Dendritic cell treated with granulocyte-macrophage colony-stimulating factor and Interleukin-4, amounts not matched to agents 40 ng/mL and 50 ng/mL, for 4 days (primary cell): Measurements from ENCODE around the gene ATF6.

Source experiments
- H3K27ac Mint-ChIP-seq: one replicate; pipeline ENCODE4 v1.8.0; 2022; ENCODE audit warnings: mild to moderate bottlenecking, mixed read lengths
- H3K27me3 Mint-ChIP-seq: one replicate; pipeline ENCODE4 v1.8.0; 2022; ENCODE audit warnings: mild to moderate bottlenecking, mixed read lengths
- H3K36me3 Mint-ChIP-seq: one replicate; pipeline ENCODE4 v1.8.0; 2022; ENCODE audit warnings: low read depth, mixed read lengths
- H3K4me1 Mint-ChIP-seq: one replicate; pipeline ENCODE4 v1.8.0; 2022; ENCODE audit warnings: low read depth, mixed read lengths
- H3K4me3 Mint-ChIP-seq: one replicate; pipeline ENCODE4 v1.8.0; 2022; ENCODE audit warnings: mild to moderate bottlenecking, moderate library complexity, mixed read lengths
- H3K9me3 Mint-ChIP-seq: one replicate; pipeline ENCODE4 v1.8.0; 2022; ENCODE audit warnings: mixed read lengths
- intact Hi-C: fragments of 100-400 bp; cut with micrococcal nuclease; formaldehyde crosslinking; loops from one replicate; pipeline ENCODE4 v1.15.0; 2022

ATF6 gene

GRCh38 chr1:161944381-161944780 lies 178.3 kb downstream of the ATF6 start:
- intact Hi-C loops = no loop called here
- peaks cover 7% of the 10 kb centered on the region for H3K4me1 Mint-ChIP-seq
- no peak overlapping the region for H3K27ac Mint-ChIP-seq
- peaks cover 57% of the 10 kb centered on the region for H3K36me3 Mint-ChIP-seq
- H3K27me3 Mint-ChIP-seq = no peaks in the 10 kb centered on the region
- no peaks in the 10 kb centered on the region for H3K9me3 Mint-ChIP-seq
- H3K4me3 Mint-ChIP-seq = no peak overlapping the region

GRCh38 chr1:161945306-161946060 lies 179.4 kb downstream of the ATF6 start:
- intact Hi-C loops = no loop called here
- Mint-ChIP-seq H3K4me3 (no peak overlapping the region), H3K9me3 (no peaks in the 10 kb centered on the region), H3K27ac (no peak overlapping the region), H3K36me3 (peaks cover 57% of the 10 kb centered on the region), H3K4me1 (peaks cover 12% of the 10 kb centered on the region), H3K27me3 (no peaks in the 10 kb centered on the region)

- Mint-ChIP-seq H3K4me3 (no peak overlapping the region), H3K36me3 (peaks cover 52% of the 10 kb centered on the region), H3K27me3 (no peaks in the 10 kb centered on the region), H3K4me1 (peaks cover 15% of the 10 kb centered on the region), H3K27ac (no peak overlapping the region), H3K9me3 (no peaks in the 10 kb centered on the region)
- intact Hi-C loops = no loop called here
These were observed 180.2 kb downstream of the ATF6 start for GRCh38 chr1:161946071-161946987.

- intact Hi-C loops = no loop called here
- Mint-ChIP-seq H3K9me3 (no peaks in the 10 kb centered on the region), H3K4me1 (peaks cover 31% of the 10 kb centered on the region), H3K36me3 (peaks cover 38% of the 10 kb centered on the region), H3K4me3 (no peak overlapping the region), H3K27ac (peak overlapping the region; percentile 17), H3K27me3 (no peaks in the 10 kb centered on the region)
These were observed 182.3 kb downstream of the ATF6 start for GRCh38 chr1:161948435-161948834.

- H3K4me3 Mint-ChIP-seq = no peak overlapping the region
- H3K4me1 Mint-ChIP-seq = peaks cover 42% of the 10 kb centered on the region
- intact Hi-C loops = no loop called here
- H3K36me3 Mint-ChIP-seq = peaks cover 28% of the 10 kb centered on the region
- no peak overlapping the region for H3K27ac Mint-ChIP-seq
- H3K27me3 Mint-ChIP-seq = no peaks in the 10 kb centered on the region
- no peaks in the 10 kb centered on the region for H3K9me3 Mint-ChIP-seq
These were observed 183.4 kb downstream of the ATF6 start for GRCh38 chr1:161949548-161949947.

GRCh38 chr1:161950377-161950776 lies 184.3 kb downstream of the ATF6 start:
- Mint-ChIP-seq H3K27me3 (no peaks in the 10 kb centered on the region), H3K4me3 (no peak overlapping the region), H3K27ac (no peak overlapping the region), H3K4me1 (peaks cover 50% of the 10 kb centered on the region), H3K9me3 (no peaks in the 10 kb centered on the region), H3K36me3 (peaks cover 32% of the 10 kb centered on the region)
- intact Hi-C loops = loop anchor here (5.0 kb wide), 1 partner anchor 72 kb away; the partner anchor contains the start of gene OLFML2B

- intact Hi-C loops = loop anchor here (5.0 kb wide), 1 partner anchor 71 kb away; the partner anchor contains the start of gene OLFML2B
These were observed 185.5 kb downstream of the ATF6 start for GRCh38 chr1:161951646-161952045.

GRCh38 chr1:161952607-161953172 lies 186.6 kb downstream of the ATF6 start:
- Mint-ChIP-seq H3K27me3 (no peaks in the 10 kb centered on the region), H3K4me3 (no peak overlapping the region), H3K9me3 (no peaks in the 10 kb centered on the region), H3K36me3 (peaks cover 16% of the 10 kb centered on the region), H3K4me1 (peaks cover 53% of the 10 kb centered on the region), H3K27ac (peak overlapping the region; percentile 91)
- intact Hi-C loops = loop anchor here (5.0 kb wide), 1 partner anchor 70 kb away; the partner anchor contains the start of gene OLFML2B

More at GRCh38 chr1:161951646-161952045, 185.5 kb downstream of the ATF6 start:
- H3K4me3 Mint-ChIP-seq = no peak overlapping the region
- peaks cover 58% of the 10 kb centered on the region for H3K4me1 Mint-ChIP-seq
- no peaks in the 10 kb centered on the region for H3K27me3 Mint-ChIP-seq
- peak overlapping the region; percentile 91 for H3K27ac Mint-ChIP-seq
- no peaks in the 10 kb centered on the region for H3K9me3 Mint-ChIP-seq
- peaks cover 22% of the 10 kb centered on the region for H3K36me3 Mint-ChIP-seq

- H3K27ac Mint-ChIP-seq = peak overlapping the region; percentile 91
These were observed 187.3 kb downstream of the ATF6 start for GRCh38 chr1:161953256-161953920.

GRCh38 chr1:161954050-161954449 lies 187.9 kb downstream of the ATF6 start:
- peaks cover 28% of the 10 kb centered on the region for H3K36me3 Mint-ChIP-seq
- H3K27me3 Mint-ChIP-seq = no peaks in the 10 kb centered on the region
- peak overlapping the region; percentile 91 for H3K27ac Mint-ChIP-seq
- intact Hi-C loops = loop anchor here (5.0 kb wide), 1 partner anchor 68 kb away; the partner anchor contains the start of gene OLFML2B
- no peak overlapping the region for H3K4me3 Mint-ChIP-seq
- no peaks in the 10 kb centered on the region for H3K9me3 Mint-ChIP-seq
- peaks cover 53% of the 10 kb centered on the region for H3K4me1 Mint-ChIP-seq

More at GRCh38 chr1:161953256-161953920, 187.3 kb downstream of the ATF6 start:
- intact Hi-C loops = loop anchor here (5.0 kb wide), 1 partner anchor 69 kb away; the partner anchor contains the start of gene OLFML2B
- Mint-ChIP-seq H3K36me3 (peaks cover 21% of the 10 kb centered on the region), H3K9me3 (no peaks in the 10 kb centered on the region), H3K4me1 (peaks cover 53% of the 10 kb centered on the region), H3K4me3 (peak overlapping the region; percentile 7), H3K27me3 (no peaks in the 10 kb centered on the region)

- no peaks in the 10 kb centered on the region for H3K9me3 Mint-ChIP-seq
- H3K36me3 Mint-ChIP-seq = peaks cover 32% of the 10 kb centered on the region
- no peaks in the 10 kb centered on the region for H3K27me3 Mint-ChIP-seq
- H3K27ac Mint-ChIP-seq = peak overlapping the region; percentile 91
- peaks cover 50% of the 10 kb centered on the region for H3K4me1 Mint-ChIP-seq
- H3K4me3 Mint-ChIP-seq = no peak overlapping the region
- intact Hi-C loops = loop anchor here (5.0 kb wide), 1 partner anchor 68 kb away; the partner anchor contains the start of gene OLFML2B
These were observed 188.3 kb downstream of the ATF6 start for GRCh38 chr1:161954466-161954865.

GRCh38 chr1:161955606-161956005 lies 189.5 kb downstream of the ATF6 start:
- Mint-ChIP-seq H3K36me3 (peaks cover 43% of the 10 kb centered on the region), H3K9me3 (no peaks in the 10 kb centered on the region), H3K4me1 (peaks cover 47% of the 10 kb centered on the region), H3K27ac (peak overlapping the region; percentile 91), H3K4me3 (no peak overlapping the region), H3K27me3 (no peaks in the 10 kb centered on the region)
- intact Hi-C loops = no loop called here

GRCh38 chr1:161956097-161956496 lies 190.0 kb downstream of the ATF6 start:
- Mint-ChIP-seq H3K4me3 (no peak overlapping the region), H3K4me1 (peaks cover 51% of the 10 kb centered on the region), H3K36me3 (peaks cover 48% of the 10 kb centered on the region), H3K27me3 (no peaks in the 10 kb centered on the region), H3K27ac (no peak overlapping the region), H3K9me3 (no peaks in the 10 kb centered on the region)
- intact Hi-C loops = no loop called here
